Mammary epithelial cell (primary cell): Measurements from ENCODE around the gene HARS2.

ENCODE experiments used
- CTCF ChIP-seq, 2 donors: IDR thresholded peaks in 1 of 2; conservative IDR thresholded peaks in 1 of 2; 2 replicates each; pipeline ENCODE4 v1.5.1; 2011 to 2012; ENCODE audit warnings: inconsistent platforms in 2 of 2, low read length in 2 of 2, mild to moderate bottlenecking in 2 of 2, control low read depth in 1 of 2, low read depth in 1 of 2; ENCODE audit not compliant: insufficient read depth in 1 of 2; ENCODE audit errors: extremely low read depth in 1 of 2
- EZH2 ChIP-seq: IDR thresholded peaks from 2 replicates; pipeline ENCODE4 v1.6.1; 2012; ENCODE audit warnings: low read length, inconsistent platforms, borderline replicate concordance

GRCh38 chr5:140690941-140691924, at the start of gene HARS2, which contains the start of gene HARS1:
- TF ChIP-seq CTCF (conservative IDR thresholded peaks at IDR 0.05 in 1 of 2, IDR thresholded peaks at IDR 0.05 in 1 of 2; ENCODE audit: extremely low read depth in 1 of 2, insufficient read depth in 1 of 2, low read depth in 1 of 2, low read length in 2 of 2) (no peak), EZH2 (no peak)
